RWPE2 (cell line): ENCODE measurements around the gene SMTNL2.

Experiments
- ATAC-seq: fragments of 200-7000 bp; cut with Tn5 transposase; 3 replicates; pipeline ENCODE4 v1.9.1; 2021; ENCODE audit warnings: low read depth
- DNase-seq: peaks from one replicate; pipeline ENCODE4 v3.0.0-alpha.2; 2020; ENCODE audit warnings: low spot score
- H3K27ac ChIP-seq: fragments of 450-650 bp; 2 replicates; pipeline ENCODE4 v1.5.1; 2017; ENCODE audit warnings: mild to moderate bottlenecking; ENCODE audit not compliant: poor library complexity, severe bottlenecking
- H3K27me3 ChIP-seq: fragments of 250-450 bp; sonication (Bioruptor Pico); 2 replicates; pipeline ENCODE4 v1.5.1; 2021; ENCODE audit warnings: mild to moderate bottlenecking, moderate library complexity; ENCODE audit not compliant: insufficient read depth, poor library complexity, severe bottlenecking
- H3K36me3 ChIP-seq: fragments of 250-450 bp; sonication (Bioruptor Pico); 2 replicates; pipeline ENCODE4 v1.5.1; 2020; ENCODE audit warnings: low read depth, mild to moderate bottlenecking, moderate library complexity
- H3K4me1 ChIP-seq: fragments of 250-450 bp; sonication (Bioruptor Pico); 2 replicates; pipeline ENCODE4 v1.5.1; 2021; ENCODE audit warnings: mild to moderate bottlenecking, moderate library complexity; ENCODE audit not compliant: insufficient read depth, poor library complexity, severe bottlenecking
- H3K4me3 ChIP-seq: fragments of 250-450 bp; sonication (Bioruptor Pico); 2 replicates; pipeline ENCODE4 v1.5.1; 2021; ENCODE audit warnings: mild to moderate bottlenecking, moderate library complexity; ENCODE audit not compliant: severe bottlenecking
- H3K9me3 ChIP-seq: fragments of 250-450 bp; sonication (Bioruptor Pico); 2 replicates; pipeline ENCODE4 v1.5.1; 2021; ENCODE audit warnings: mild to moderate bottlenecking, moderate library complexity; ENCODE audit not compliant: severe bottlenecking
- TF ChIP-seq, protein P1 (sequence below): fragments of 450-650 bp; IDR thresholded peaks from one replicate; pipeline ENCODE4 v1.5.1; 2017; ENCODE audit warnings: mild to moderate bottlenecking, moderate library complexity; ENCODE audit not compliant: poor library complexity, severe bottlenecking

Gene SMTNL2

DNA sequence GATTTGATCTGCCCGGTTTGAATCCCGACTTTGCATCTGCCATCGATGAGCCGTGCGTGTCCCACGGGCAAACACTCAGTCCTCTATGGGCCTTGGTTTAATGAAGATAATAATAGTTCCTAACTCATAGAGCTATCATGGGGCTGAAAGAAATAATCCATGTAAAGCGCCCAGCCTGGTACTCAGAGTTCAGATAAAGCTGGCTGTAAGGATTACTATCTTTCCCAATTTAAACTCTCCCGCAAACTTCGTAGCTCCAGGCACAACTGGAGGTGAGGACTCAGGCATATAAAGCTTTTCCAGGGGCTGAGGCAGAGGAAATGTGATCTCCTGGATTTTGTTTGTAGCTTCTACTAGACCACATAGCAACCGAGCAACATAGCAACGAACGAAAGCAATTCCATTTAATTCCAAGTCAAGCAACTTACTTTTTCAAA, 40.9 kb downstream of the SMTNL2 start:
- no peak overlapping the region for H3K27ac ChIP-seq
- DNase-seq = no peak

DNA sequence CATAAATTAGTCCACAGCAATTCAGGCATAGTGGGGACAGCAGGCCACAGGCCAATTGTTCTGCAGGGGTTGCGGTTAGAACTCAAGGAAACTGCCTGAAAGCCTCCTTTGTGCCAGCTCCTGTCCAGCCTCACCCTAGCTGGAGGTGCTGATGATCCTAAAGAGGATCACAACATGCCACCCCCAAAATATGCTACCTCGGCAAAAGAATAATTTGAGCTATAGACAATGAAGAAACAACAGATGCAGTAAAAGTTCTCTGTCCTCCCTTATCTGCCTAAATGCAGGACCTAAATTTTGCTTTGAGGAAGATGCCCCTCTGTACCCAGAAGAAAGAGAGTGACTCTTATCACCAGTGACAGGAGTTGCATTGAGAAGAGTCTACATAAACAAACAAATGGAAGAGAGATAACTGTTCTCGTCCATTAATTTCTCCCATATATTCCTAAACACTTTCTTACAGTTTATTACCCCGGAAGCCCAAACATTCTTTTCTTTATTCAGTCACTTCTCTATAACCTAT, 42.5 kb downstream of the SMTNL2 start:
- TF ChIP-seq, protein P1, sequence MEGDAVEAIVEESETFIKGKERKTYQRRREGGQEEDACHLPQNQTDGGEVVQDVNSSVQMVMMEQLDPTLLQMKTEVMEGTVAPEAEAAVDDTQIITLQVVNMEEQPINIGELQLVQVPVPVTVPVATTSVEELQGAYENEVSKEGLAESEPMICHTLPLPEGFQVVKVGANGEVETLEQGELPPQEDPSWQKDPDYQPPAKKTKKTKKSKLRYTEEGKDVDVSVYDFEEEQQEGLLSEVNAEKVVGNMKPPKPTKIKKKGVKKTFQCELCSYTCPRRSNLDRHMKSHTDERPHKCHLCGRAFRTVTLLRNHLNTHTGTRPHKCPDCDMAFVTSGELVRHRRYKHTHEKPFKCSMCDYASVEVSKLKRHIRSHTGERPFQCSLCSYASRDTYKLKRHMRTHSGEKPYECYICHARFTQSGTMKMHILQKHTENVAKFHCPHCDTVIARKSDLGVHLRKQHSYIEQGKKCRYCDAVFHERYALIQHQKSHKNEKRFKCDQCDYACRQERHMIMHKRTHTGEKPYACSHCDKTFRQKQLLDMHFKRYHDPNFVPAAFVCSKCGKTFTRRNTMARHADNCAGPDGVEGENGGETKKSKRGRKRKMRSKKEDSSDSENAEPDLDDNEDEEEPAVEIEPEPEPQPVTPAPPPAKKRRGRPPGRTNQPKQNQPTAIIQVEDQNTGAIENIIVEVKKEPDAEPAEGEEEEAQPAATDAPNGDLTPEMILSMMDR = no peak
- no peak for DNase-seq
- Histone ChIP-seq H3K27me3 (peaks cover 13% of the 10 kb centered on the region), H3K4me3 (no peak overlapping the region), H3K4me1 (no peaks in the 10 kb centered on the region), H3K36me3 (no peaks in the 10 kb centered on the region), H3K27ac (no peak overlapping the region), H3K9me3 (no peaks in the 10 kb centered on the region)
- ATAC-seq = no peak

More for the DNA sequence above, 40.9 kb downstream of the SMTNL2 start:
- no peak for ATAC-seq
- Histone ChIP-seq H3K9me3 (no peaks in the 10 kb centered on the region), H3K36me3 (no peaks in the 10 kb centered on the region), H3K27me3 (peaks cover 13% of the 10 kb centered on the region), H3K4me1 (no peaks in the 10 kb centered on the region), H3K4me3 (no peak overlapping the region)
- TF ChIP-seq, protein P1 = no peak

DNA sequence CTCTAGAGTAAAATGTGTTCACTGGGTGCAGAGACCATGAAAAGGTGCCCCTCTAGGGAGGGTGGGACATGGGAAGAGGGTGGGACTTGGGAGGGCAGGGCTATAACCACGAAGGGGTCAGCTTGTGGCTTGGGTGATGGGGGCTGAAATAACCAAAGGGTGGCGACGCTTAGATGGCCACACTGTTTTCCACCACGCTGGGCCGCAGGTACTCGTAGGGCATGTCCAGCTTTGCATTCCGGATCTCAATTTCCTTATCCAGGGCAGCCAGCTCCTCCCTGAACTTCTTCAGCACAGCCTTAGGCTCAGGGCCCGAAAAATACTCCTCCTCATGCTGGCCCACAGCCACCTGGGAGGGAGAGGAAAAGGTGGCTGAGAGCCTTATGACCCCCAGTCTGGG, 47.1 kb downstream of the SMTNL2 start:
- peaks cover 10% of the 10 kb centered on the region for H3K27me3 ChIP-seq
- H3K4me3 ChIP-seq = no peak overlapping the region
- H3K27ac ChIP-seq = no peak overlapping the region
- H3K9me3 ChIP-seq = no peaks in the 10 kb centered on the region
- DNase-seq = no peak
- no peak for ATAC-seq
- TF ChIP-seq, protein P1 = no peak
- H3K36me3 ChIP-seq = no peaks in the 10 kb centered on the region
- no peaks in the 10 kb centered on the region for H3K4me1 ChIP-seq

DNA sequence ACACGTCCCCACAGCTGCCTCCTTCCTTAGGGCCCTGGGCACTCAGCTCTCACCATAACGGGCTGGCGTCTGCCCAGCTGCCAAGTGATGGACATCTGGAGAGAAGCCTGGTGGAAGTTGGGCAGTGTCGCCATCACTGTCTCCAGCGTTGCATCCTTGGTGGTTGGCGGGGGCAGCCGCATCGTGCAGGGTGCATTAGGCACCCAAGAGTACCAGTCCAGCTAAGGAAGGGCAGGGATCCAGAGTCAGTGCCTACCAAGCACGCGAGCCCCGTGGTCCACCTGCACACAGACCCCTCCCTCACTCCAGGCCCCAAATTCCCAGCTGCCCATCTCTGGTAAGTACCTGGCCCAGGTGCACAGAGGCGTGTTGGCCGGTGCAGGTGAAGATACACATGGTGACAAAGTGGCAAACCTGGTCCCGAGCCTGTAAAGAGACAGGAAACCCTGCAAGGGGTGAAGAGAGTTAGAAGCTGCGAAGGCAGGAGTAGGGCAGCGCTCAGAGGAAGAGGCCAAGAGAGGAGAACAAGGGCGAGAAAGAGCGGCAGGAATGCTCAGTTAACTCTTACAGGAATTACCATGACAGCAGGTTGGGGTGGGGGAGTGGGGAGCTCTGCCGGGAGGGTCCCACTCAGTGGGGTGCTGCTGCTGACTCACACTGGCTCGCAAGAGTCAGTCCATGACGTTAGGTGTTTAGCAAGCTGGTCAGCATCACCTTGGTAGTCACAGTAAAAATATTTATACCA, 47.7 kb downstream of the SMTNL2 start:
- Histone ChIP-seq H3K4me1 (no peaks in the 10 kb centered on the region), H3K4me3 (no peak overlapping the region), H3K36me3 (no peaks in the 10 kb centered on the region), H3K27me3 (peaks cover 15% of the 10 kb centered on the region), H3K27ac (no peak overlapping the region), H3K9me3 (no peaks in the 10 kb centered on the region)
- DNase-seq = no peak
- TF ChIP-seq, protein P1 = no peak
- ATAC-seq = no peak

DNA sequence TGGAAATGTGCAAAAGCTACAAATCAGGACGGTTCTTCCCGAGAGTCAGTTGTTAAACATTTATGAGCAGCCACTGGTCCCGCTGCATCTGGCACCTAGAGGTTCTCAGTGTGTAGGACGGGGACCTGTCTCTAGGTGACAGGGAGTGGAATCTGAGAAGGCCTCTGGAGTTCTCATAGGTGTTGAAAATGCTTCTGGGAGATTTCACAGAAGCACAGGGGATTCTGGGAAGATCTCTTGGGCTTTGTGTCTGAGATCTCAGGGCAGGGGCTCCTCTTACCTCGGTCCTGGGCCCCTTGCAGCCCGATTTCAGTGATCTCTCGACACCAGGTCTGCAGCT, 48.2 kb downstream of the SMTNL2 start:
- H3K27me3 ChIP-seq = peaks cover 18% of the 10 kb centered on the region
- DNase-seq (no peak), ATAC-seq (no peak)
- H3K27ac ChIP-seq = no peak overlapping the region
- TF ChIP-seq, protein P1 = no peak
- no peak overlapping the region for H3K4me3 ChIP-seq
- no peaks in the 10 kb centered on the region for H3K4me1 ChIP-seq
- no peaks in the 10 kb centered on the region for H3K36me3 ChIP-seq
- H3K9me3 ChIP-seq = no peaks in the 10 kb centered on the region
